Gastrocnemius medialis (tissue), 4 donors: ENCODE data around the gene RSBN1L.

Experiments used
- POLR2A ChIP-seq, 2 donors: fragments of 450-650 bp; IDR thresholded peaks; one replicate each; pipeline ENCODE4 v1.6.1; 2017; ENCODE audit warnings: antibody characterized with exemption in 2 of 2, mild to moderate bottlenecking in 2 of 2, moderate library complexity in 2 of 2
- TF ChIP-seq, protein P1 (sequence below), 5 experiments: fragments of 450-650 bp in 3 of 5; fragments of 200-600 bp in 2 of 5; sonication (generic) in 2 of 5; IDR thresholded peaks in 4 of 5; conservative IDR thresholded peaks in 1 of 5; 1 replicate in 4 of 5; 2 replicates in 1 of 5; pipeline ENCODE4 v1.5.1; 2016 to 2019; ENCODE audit warnings: antibody characterized with exemption in 5 of 5, mild to moderate bottlenecking in 3 of 5, moderate library complexity in 3 of 5

DNA sequence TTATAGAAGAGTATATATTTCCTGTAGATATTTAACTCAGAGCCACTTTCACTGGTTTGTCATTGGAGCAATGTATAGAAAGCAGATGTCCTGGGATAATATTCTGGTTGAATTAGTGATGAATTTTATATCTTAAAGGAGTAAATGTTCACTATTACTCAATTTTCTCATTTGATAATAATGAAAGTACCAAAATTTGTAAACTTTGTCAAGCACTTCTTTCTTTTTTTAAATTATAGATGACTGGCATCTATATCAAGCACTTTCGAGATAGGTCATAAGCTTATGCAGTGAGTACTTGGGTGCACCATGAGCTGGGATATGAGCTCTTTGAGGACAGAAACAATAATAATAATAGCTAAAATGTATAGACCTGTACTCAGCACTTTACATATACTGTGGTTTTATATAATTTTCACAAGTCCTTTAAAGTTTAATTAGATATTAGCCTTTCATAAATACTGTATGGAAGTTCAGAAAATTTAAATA is 11.3 kb downstream of the RSBN1L start:
- no peak for TF ChIP-seq POLR2A (IDR thresholded peaks at IDR 0.05)
- TF ChIP-seq, protein P1, sequence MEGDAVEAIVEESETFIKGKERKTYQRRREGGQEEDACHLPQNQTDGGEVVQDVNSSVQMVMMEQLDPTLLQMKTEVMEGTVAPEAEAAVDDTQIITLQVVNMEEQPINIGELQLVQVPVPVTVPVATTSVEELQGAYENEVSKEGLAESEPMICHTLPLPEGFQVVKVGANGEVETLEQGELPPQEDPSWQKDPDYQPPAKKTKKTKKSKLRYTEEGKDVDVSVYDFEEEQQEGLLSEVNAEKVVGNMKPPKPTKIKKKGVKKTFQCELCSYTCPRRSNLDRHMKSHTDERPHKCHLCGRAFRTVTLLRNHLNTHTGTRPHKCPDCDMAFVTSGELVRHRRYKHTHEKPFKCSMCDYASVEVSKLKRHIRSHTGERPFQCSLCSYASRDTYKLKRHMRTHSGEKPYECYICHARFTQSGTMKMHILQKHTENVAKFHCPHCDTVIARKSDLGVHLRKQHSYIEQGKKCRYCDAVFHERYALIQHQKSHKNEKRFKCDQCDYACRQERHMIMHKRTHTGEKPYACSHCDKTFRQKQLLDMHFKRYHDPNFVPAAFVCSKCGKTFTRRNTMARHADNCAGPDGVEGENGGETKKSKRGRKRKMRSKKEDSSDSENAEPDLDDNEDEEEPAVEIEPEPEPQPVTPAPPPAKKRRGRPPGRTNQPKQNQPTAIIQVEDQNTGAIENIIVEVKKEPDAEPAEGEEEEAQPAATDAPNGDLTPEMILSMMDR (IDR thresholded peaks at IDR 0.05 in 4 of 5, conservative IDR thresholded peaks at IDR 0.05 in 1 of 5), result no peak
